ENCODE data around the gene PARVG.

GRCh38 chr22:44200855-44201550 is 20.3 kb downstream of the PARVG start:
- no peak for TF ChIP-seq CTCF (IDR thresholded peaks at IDR 0.05)
- no peak for TF ChIP-seq POLR2A (IDR thresholded peaks at IDR 0.05)
